Ishikawa (cell line): ENCODE results near the gene ARL6IP1.

Experiments
- CEBPB ChIP-seq: IDR thresholded peaks from 2 replicates; pipeline ENCODE4 v1.6.1; 2012
- CREB1 ChIP-seq: IDR thresholded peaks from 2 replicates; pipeline ENCODE4 v1.6.1; 2012; ENCODE audit warnings: low read depth
- EGR1 ChIP-seq: IDR thresholded peaks from 2 replicates; pipeline ENCODE4 v1.6.1; 2012
- EP300 ChIP-seq: IDR thresholded peaks from 2 replicates; pipeline ENCODE4 v1.6.1; 2012; ENCODE audit warnings: borderline replicate concordance
- FOXM1 ChIP-seq: IDR thresholded peaks from 2 replicates; pipeline ENCODE4 v1.6.1; 2012; ENCODE audit warnings: low read depth, borderline replicate concordance
- MAX ChIP-seq: IDR thresholded peaks from 2 replicates; pipeline ENCODE4 v1.6.1; 2012
- NFIC ChIP-seq: IDR thresholded peaks from 2 replicates; pipeline ENCODE4 v1.6.1; 2012
- RAD21 ChIP-seq: IDR thresholded peaks from 2 replicates; pipeline ENCODE4 v1.6.1; 2012; ENCODE audit warnings: low read depth
- TAF1 ChIP-seq: IDR thresholded peaks from 2 replicates; pipeline ENCODE4 v1.6.1; 2012; ENCODE audit warnings: low read depth, mild to moderate bottlenecking
- TCF12 ChIP-seq: IDR thresholded peaks from 2 replicates; pipeline ENCODE4 v1.6.1; 2012; ENCODE audit warnings: low read depth
- TEAD4 ChIP-seq: IDR thresholded peaks from 2 replicates; pipeline ENCODE4 v1.6.1; 2012
- YY1 ChIP-seq: IDR thresholded peaks from 2 replicates; pipeline ENCODE4 v1.6.1; 2012; ENCODE audit warnings: low read depth
- ZBTB7A ChIP-seq: IDR thresholded peaks from 2 replicates; pipeline ENCODE4 v1.6.1; 2012; ENCODE audit warnings: low read depth
- TF ChIP-seq, protein P1 (sequence below): IDR thresholded peaks from 2 replicates; pipeline ENCODE4 v1.6.1; 2012
- TF ChIP-seq, protein P2 (sequence below): IDR thresholded peaks from 2 replicates; pipeline ENCODE4 v1.6.1; 2012; ENCODE audit warnings: low read depth, mild to moderate bottlenecking

Gene ARL6IP1

DNA sequence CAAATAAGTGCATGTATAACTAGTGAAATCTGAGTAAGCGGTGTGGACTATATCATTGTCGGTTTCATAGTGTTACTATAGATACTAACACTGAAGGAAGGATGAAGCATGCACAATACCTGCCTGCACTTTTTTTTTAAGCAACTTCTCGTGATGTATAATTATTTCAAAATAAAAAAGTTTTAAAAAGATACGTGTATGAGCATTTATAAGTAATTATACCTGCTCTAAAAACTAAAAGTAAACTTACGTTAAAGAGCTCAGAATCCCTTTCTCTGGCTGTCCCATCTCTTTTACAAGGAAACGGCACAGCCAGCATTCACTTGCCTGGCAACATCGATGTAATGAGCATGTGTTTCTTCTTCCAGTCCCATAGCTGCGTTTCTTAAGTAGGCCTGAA lies 31.3 kb upstream of the ARL6IP1 start:
- TF ChIP-seq CREB1 (no peak), YY1 (no peak), MAX (no peak), TEAD4 (no peak), TCF12 (no peak), FOXM1 (no peak), TAF1 (no peak), CEBPB (no peak), EGR1 (no peak), EP300 (no peak), RAD21 (no peak), ZBTB7A (no peak), NFIC (no peak)
- TF ChIP-seq, protein P1, sequence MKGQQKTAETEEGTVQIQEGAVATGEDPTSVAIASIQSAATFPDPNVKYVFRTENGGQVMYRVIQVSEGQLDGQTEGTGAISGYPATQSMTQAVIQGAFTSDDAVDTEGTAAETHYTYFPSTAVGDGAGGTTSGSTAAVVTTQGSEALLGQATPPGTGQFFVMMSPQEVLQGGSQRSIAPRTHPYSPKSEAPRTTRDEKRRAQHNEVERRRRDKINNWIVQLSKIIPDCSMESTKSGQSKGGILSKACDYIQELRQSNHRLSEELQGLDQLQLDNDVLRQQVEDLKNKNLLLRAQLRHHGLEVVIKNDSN, result no peak
- TF ChIP-seq, protein P2, sequence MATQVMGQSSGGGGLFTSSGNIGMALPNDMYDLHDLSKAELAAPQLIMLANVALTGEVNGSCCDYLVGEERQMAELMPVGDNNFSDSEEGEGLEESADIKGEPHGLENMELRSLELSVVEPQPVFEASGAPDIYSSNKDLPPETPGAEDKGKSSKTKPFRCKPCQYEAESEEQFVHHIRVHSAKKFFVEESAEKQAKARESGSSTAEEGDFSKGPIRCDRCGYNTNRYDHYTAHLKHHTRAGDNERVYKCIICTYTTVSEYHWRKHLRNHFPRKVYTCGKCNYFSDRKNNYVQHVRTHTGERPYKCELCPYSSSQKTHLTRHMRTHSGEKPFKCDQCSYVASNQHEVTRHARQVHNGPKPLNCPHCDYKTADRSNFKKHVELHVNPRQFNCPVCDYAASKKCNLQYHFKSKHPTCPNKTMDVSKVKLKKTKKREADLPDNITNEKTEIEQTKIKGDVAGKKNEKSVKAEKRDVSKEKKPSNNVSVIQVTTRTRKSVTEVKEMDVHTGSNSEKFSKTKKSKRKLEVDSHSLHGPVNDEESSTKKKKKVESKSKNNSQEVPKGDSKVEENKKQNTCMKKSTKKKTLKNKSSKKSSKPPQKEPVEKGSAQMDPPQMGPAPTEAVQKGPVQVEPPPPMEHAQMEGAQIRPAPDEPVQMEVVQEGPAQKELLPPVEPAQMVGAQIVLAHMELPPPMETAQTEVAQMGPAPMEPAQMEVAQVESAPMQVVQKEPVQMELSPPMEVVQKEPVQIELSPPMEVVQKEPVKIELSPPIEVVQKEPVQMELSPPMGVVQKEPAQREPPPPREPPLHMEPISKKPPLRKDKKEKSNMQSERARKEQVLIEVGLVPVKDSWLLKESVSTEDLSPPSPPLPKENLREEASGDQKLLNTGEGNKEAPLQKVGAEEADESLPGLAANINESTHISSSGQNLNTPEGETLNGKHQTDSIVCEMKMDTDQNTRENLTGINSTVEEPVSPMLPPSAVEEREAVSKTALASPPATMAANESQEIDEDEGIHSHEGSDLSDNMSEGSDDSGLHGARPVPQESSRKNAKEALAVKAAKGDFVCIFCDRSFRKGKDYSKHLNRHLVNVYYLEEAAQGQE, result no peak

DNA sequence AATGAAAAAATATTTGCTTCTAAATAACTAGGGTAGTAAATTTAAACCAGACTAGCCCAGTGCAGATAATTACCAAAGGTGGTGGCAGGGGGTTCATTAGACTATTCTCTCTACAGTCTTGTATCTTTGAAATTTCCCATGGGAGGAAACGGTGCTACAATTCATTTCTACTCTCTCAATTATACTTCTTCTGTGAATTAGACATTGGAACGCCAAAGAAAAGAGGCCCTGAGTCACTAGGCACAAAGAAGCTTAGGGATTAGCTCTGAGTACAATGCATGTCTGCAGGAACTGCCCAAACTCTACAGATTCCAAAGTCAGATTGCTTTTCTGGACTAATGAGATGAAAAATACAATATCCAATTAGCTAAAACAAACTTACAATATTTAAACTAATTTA lies 30.7 kb upstream of the ARL6IP1 start:
- no peak for TF ChIP-seq MAX
- no peak for TF ChIP-seq NFIC
- TF ChIP-seq FOXM1, result no peak
- TF ChIP-seq RAD21, result no peak
- TF ChIP-seq CEBPB, result no peak
- no peak for TF ChIP-seq ZBTB7A
- TF ChIP-seq TCF12, result no peak
- no peak for TF ChIP-seq TEAD4
- no peak for TF ChIP-seq TAF1
- no peak for TF ChIP-seq EP300
- no peak for TF ChIP-seq CREB1
- TF ChIP-seq, protein P2, result no peak
- TF ChIP-seq, protein P1, result no peak

- TF ChIP-seq, protein P1, result no peak
- TF ChIP-seq TEAD4 (no peak), FOXM1 (no peak), CREB1 (no peak), TAF1 (no peak), EP300 (no peak), CEBPB (no peak), YY1 (no peak), MAX (no peak), NFIC (no peak), RAD21 (no peak), TCF12 (no peak), EGR1 (no peak), ZBTB7A (no peak)
- TF ChIP-seq, protein P2, result no peak
Measured at GRCh38 chr16:18829251-18829650, 27.9 kb upstream of the ARL6IP1 start.

DNA sequence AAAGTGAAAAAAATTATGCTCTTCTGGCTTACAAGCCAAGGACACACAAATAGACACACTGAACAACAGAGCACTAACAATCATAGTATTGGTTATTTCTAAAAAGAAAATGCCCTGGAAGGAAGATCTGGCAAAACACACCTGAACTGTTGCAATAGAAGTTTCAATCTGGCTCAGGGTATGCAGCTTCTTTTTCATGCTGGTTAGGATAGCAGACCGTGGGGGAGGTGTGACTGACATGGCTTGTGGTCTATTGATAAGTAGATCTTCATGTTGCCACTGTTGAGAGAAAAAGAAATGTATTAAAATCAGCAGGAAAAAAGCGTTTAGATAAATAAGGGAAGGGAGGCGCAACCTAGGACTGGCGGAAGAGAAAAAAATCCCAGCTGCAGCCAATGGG lies 26.5 kb upstream of the ARL6IP1 start:
- TF ChIP-seq, protein P1, result no peak
